HEK293 (cell line): ENCODE data around the gene MSRB1.

Experiments used
- CTCF ChIA-PET: fragments of 350-600 bp; formaldehyde crosslinking; extraction: SDS; loops from one replicate; lab custom pipeline; 2021; ENCODE audit warnings: antibody characterized with exemption; lab: Yijun Ruan, JAX
- POLR2A ChIA-PET: fragments of 300-600 bp; formaldehyde crosslinking; extraction: SDS; loops from one replicate; lab custom pipeline; 2020; ENCODE audit warnings: antibody characterized with exemption, inconsistent platforms; lab: Yijun Ruan, JAX
- H3K27ac ChIP-seq: fragments of 200-500 bp; sonication (Bioruptor generic); 2 replicates; pipeline ENCODE4 v1.5.1; 2014; ENCODE audit warnings: low read depth, low read length, control low read depth, inconsistent platforms; ENCODE audit errors: extremely low read depth
- H3K36me3 ChIP-seq, 2 experiments: fragments of 200-500 bp in 1 of 2; sonication (Bioruptor generic) in 1 of 2; 1 replicate in 1 of 2; 2 replicates in 1 of 2; pipeline ENCODE4 v1.5.1; 2014 to 2017; ENCODE audit warnings: inconsistent platforms in 2 of 2, low read length in 2 of 2; ENCODE audit not compliant: control insufficient read depth in 2 of 2, insufficient read depth in 1 of 2
- H3K4me1 ChIP-seq: fragments of 200-500 bp; sonication (Bioruptor generic); 2 replicates; pipeline ENCODE4 v1.5.1; 2014; ENCODE audit warnings: mild to moderate bottlenecking, low read length, inconsistent platforms; ENCODE audit not compliant: control insufficient read depth, insufficient read depth
- H3K4me3 ChIP-seq: 2 replicates; pipeline ENCODE4 v1.5.1; 2011; ENCODE audit warnings: low read depth, mild to moderate bottlenecking, control low read depth, low read length, moderate library complexity
- H3K9me3 ChIP-seq: fragments of 200-500 bp; sonication (Bioruptor generic); 2 replicates; pipeline ENCODE4 v1.5.1; 2014; ENCODE audit warnings: low read depth, low read length, inconsistent platforms; ENCODE audit not compliant: control insufficient read depth, insufficient read depth
- BCL11B ChIP-seq: fragments of 450-650 bp; formaldehyde crosslinking; IDR thresholded peaks from 2 replicates; pipeline ENCODE4 v1.5.1; 2016; ENCODE audit warnings: low read depth, missing biosample characterization, missing genetic modification characterization
- GFI1B ChIP-seq: fragments of 450-650 bp; formaldehyde crosslinking; IDR thresholded peaks from 2 replicates; pipeline ENCODE4 v1.5.1; 2016; ENCODE audit warnings: missing biosample characterization, missing genetic modification characterization
- GLI2 ChIP-seq: fragments of 450-650 bp; formaldehyde crosslinking; IDR thresholded peaks from 2 replicates; pipeline ENCODE4; 2017; ENCODE audit warnings: missing biosample characterization, missing genetic modification characterization, low read depth, borderline replicate concordance
- MYNN ChIP-seq: fragments of 450-650 bp; formaldehyde crosslinking; IDR thresholded peaks from 2 replicates; pipeline ENCODE4 v1.5.1; 2016; ENCODE audit warnings: missing biosample characterization, missing genetic modification characterization, borderline replicate concordance
- SCRT2 ChIP-seq: fragments of 450-650 bp; formaldehyde crosslinking; IDR thresholded peaks from 2 replicates; pipeline ENCODE4 v1.5.1; 2016; ENCODE audit warnings: missing biosample characterization, missing genetic modification characterization
- SP3 ChIP-seq: fragments of 450-650 bp; formaldehyde crosslinking; IDR thresholded peaks from 2 replicates; pipeline ENCODE4 v1.5.1; 2016; ENCODE audit warnings: missing biosample characterization, missing genetic modification characterization
- YY2 ChIP-seq: fragments of 450-650 bp; formaldehyde crosslinking; IDR thresholded peaks from 2 replicates; pipeline ENCODE4 v1.5.1; 2016; ENCODE audit warnings: missing biosample characterization, missing genetic modification characterization
- ZBTB48 ChIP-seq: fragments of 450-650 bp; formaldehyde crosslinking; IDR thresholded peaks from 2 replicates; pipeline ENCODE4 v1.5.1; 2016; ENCODE audit warnings: missing biosample characterization, missing genetic modification characterization
- ZIC2 ChIP-seq: fragments of 450-650 bp; formaldehyde crosslinking; IDR thresholded peaks from 2 replicates; pipeline ENCODE4 v1.5.1; 2016; ENCODE audit warnings: missing biosample characterization, missing genetic modification characterization
- ZNF157 ChIP-seq: fragments of 450-650 bp; formaldehyde crosslinking; IDR thresholded peaks from 2 replicates; pipeline ENCODE4 v1.5.1; 2016; ENCODE audit warnings: missing biosample characterization, missing genetic modification characterization
- ZNF335 ChIP-seq: fragments of 450-650 bp; formaldehyde crosslinking; conservative IDR thresholded peaks from 2 replicates; pipeline ENCODE4 v1.5.1; 2016; ENCODE audit warnings: missing biosample characterization, missing genetic modification characterization
- ZNF366 ChIP-seq: fragments of 450-650 bp; formaldehyde crosslinking; conservative IDR thresholded peaks from 2 replicates; pipeline ENCODE4 v1.5.1; 2016; ENCODE audit warnings: missing biosample characterization, missing genetic modification characterization
- ZNF433 ChIP-seq: fragments of 450-650 bp; formaldehyde crosslinking; IDR thresholded peaks from 2 replicates; pipeline ENCODE4 v1.5.1; 2016; ENCODE audit warnings: missing biosample characterization, missing genetic modification characterization, low read depth
- ZNF843 ChIP-seq: fragments of 450-650 bp; formaldehyde crosslinking; IDR thresholded peaks from 2 replicates; pipeline ENCODE4 v1.5.1; 2016; ENCODE audit warnings: missing biosample characterization, missing genetic modification characterization
- TF ChIP-seq, protein P1 (sequence below): fragments of 450-650 bp; formaldehyde crosslinking; IDR thresholded peaks from 2 replicates; pipeline ENCODE4 v1.5.1; 2016; ENCODE audit warnings: missing biosample characterization, missing genetic modification characterization
- TF ChIP-seq, protein P2 (sequence below): fragments of 450-650 bp; formaldehyde crosslinking; IDR thresholded peaks from 2 replicates; pipeline ENCODE4 v1.5.1; 2016; ENCODE audit warnings: missing biosample characterization, missing genetic modification characterization, borderline replicate concordance

MSRB1 gene

DNA sequence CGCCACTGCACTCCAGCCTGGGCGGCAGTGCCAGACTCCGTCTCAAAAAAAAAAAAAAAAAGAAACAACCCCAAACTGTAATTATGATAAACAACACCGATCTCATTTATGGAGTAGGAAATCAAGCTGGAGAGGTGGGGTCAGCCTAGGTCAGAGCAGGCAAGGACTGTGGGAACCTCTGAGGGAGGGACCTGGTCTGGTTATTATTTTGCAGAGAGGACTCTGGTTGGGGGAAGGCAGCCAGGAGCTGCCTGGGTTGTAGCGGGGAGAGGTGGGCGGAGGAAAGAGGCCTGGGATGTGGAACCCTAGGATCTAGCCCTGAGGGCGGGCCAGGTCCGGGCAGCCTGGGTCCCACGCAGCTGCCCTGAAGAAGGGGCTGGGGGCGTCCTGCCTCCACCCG lies 13.9 kb downstream of the MSRB1 start (continued):
- TF ChIP-seq ZNF335 (tag by site-specific recombination) (peak; percentile 99), ZNF433 (no peak), ZIC2 (tag by site-specific recombination) (no peak), ZBTB48 (tag by site-specific recombination) (no peak), SCRT2 (tag by site-specific recombination) (no peak), SP3 (tag by site-specific recombination) (peak; percentile 38; the same call in 1 of the 2 replicates), GLI2 (tag by site-specific recombination) (no peak), MYNN (no peak), ZNF157 (tag by site-specific recombination) (no peak), ZNF843 (tag by site-specific recombination) (no peak), BCL11B (no peak)
- TF ChIP-seq, all 188 proteins: peak for 6

DNA sequence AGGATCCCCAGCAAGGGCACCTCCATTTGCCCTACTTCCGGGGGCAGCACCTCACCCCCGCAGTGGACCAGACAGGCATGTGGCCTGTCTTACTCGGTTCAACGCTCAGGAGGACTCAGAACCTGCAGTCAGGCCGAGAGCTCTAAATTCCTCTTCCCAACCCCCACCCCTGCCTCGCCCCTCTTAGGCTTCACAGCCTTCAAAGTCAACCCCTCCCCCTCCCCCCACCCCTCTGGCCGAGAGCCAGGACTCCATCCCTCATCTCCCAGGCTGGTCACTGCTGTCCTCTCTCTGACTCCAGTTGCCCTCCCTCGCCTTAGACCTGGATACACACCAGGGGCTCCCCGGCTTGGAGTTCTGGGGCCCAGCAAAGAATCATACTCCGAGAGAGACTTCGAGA lies 16.7 kb downstream of the MSRB1 start:
- ChIA-PET CTCF (interaction anchor here (0.7 to 5.7 kb wide), 2 partner anchors 62 to 68 kb away, joined by 3 to 57 read pairs; no protein-coding TSS in a partner anchor), POLR2A (interaction anchor here (0.6 to 1.0 kb wide), 3 partner anchors 10 to 38 kb away, joined by 3 to 7 read pairs (median 3); partner anchors contain the start of gene RPS2)
- H3K4me3 ChIP-seq, result no peak overlapping the region
- H3K4me1 ChIP-seq, result no peaks in the 10 kb centered on the region; the same call in 1 of the 2 replicates
- H3K9me3 ChIP-seq, result no peaks in the 10 kb centered on the region
- no peaks in the 10 kb centered on the region for H3K36me3 ChIP-seq
- no peak overlapping the region for H3K27ac ChIP-seq
- TF ChIP-seq, protein P1, sequence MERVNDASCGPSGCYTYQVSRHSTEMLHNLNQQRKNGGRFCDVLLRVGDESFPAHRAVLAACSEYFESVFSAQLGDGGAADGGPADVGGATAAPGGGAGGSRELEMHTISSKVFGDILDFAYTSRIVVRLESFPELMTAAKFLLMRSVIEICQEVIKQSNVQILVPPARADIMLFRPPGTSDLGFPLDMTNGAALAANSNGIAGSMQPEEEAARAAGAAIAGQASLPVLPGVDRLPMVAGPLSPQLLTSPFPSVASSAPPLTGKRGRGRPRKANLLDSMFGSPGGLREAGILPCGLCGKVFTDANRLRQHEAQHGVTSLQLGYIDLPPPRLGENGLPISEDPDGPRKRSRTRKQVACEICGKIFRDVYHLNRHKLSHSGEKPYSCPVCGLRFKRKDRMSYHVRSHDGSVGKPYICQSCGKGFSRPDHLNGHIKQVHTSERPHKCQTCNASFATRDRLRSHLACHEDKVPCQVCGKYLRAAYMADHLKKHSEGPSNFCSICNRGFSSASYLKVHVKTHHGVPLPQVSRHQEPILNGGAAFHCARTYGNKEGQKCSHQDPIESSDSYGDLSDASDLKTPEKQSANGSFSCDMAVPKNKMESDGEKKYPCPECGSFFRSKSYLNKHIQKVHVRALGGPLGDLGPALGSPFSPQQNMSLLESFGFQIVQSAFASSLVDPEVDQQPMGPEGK (tag by site-specific recombination), result no peak
- TF ChIP-seq, protein P2, sequence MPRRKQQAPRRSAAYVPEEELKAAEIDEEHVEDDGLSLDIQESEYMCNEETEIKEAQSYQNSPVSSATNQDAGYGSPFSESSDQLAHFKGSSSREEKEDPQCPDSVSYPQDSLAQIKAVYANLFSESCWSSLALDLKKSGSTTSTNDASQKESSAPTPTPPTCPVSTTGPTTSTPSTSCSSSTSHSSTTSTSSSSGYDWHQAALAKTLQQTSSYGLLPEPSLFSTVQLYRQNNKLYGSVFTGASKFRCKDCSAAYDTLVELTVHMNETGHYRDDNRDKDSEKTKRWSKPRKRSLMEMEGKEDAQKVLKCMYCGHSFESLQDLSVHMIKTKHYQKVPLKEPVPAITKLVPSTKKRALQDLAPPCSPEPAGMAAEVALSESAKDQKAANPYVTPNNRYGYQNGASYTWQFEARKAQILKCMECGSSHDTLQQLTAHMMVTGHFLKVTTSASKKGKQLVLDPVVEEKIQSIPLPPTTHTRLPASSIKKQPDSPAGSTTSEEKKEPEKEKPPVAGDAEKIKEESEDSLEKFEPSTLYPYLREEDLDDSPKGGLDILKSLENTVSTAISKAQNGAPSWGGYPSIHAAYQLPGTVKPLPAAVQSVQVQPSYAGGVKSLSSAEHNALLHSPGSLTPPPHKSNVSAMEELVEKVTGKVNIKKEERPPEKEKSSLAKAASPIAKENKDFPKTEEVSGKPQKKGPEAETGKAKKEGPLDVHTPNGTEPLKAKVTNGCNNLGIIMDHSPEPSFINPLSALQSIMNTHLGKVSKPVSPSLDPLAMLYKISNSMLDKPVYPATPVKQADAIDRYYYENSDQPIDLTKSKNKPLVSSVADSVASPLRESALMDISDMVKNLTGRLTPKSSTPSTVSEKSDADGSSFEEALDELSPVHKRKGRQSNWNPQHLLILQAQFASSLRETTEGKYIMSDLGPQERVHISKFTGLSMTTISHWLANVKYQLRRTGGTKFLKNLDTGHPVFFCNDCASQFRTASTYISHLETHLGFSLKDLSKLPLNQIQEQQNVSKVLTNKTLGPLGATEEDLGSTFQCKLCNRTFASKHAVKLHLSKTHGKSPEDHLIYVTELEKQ, result no peak
- no peak for TF ChIP-seq GFI1B (tag by site-specific recombination)

DNA sequence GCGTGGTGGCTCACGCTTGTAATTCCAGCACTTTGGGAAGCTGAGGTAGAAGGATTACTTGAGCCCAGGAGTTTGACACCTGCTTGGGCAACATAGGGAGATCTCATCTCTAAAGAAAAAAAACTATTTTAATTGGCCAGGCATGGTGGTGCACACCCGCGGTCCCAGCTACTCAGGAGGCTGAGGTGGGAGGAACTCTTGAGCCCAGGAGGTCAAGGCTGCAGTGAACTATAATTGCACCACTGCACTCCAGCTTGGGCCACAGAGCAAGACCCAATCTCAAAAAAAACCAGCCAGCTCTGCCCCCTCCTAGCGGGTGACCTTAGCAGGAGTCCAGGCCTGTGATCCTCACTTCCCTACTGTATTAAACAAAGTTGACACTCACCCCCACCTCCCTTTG lies 18.9 kb downstream of the MSRB1 start:
- ChIA-PET CTCF (interaction anchor here (0.6 to 2.0 kb wide), 19 partner anchors 8 to 678 kb away, joined by 3 to 14 read pairs (median 4); partner anchors contain the start of gene FAHD1), POLR2A (interaction anchor here (0.8 to 1.7 kb wide), 7 partner anchors 15 to 218 kb away, joined by 3 to 14 read pairs (median 4); partner anchors contain the start of genes MAPK8IP3, MSRB1, NUBP2 and RPS2)
- no peak for TF ChIP-seq YY2 (tag by site-specific recombination)
- TF ChIP-seq ZIC2 (tag by site-specific recombination), result peak; percentile 12; the same call in 1 of the 2 replicates
- no peak for TF ChIP-seq ZNF366 (tag by site-specific recombination)
- no peak overlapping the region for H3K4me3 ChIP-seq
- no peaks in the 10 kb centered on the region; the same call in 1 of the 2 replicates for H3K4me1 ChIP-seq
- no peaks in the 10 kb centered on the region for H3K36me3 ChIP-seq
- H3K27ac ChIP-seq, result no peak overlapping the region; the same call in 1 of the 2 replicates
- H3K9me3 ChIP-seq, result no peaks in the 10 kb centered on the region
